ENCODE measurements around the gene SENP6. TPM values are rescaled to one million over a fixed set of nuclear protein-coding genes. Genes with fewer than 3 reads are reported as not detected.

SENP6 gene
- total RNA-seq, 2 donors from 2014 or later = 95.3 to 103 TPM

Other genes starting within 250 kb of the SENP6 start
- gene FILIP1, start 108.1 kb upstream of the SENP6 start, total RNA-seq = under 1 TPM; 0.07 to 0.08 TPM
- 1 to 10 TPM; 2.5 to 5.5 TPM for gene MYO6, start 147.4 kb downstream of the SENP6 start, total RNA-seq